SK-N-SH (cell line): ENCODE measurements around the gene FICD. TPM values are rescaled to one million over a fixed set of nuclear protein-coding genes. Genes with fewer than 3 reads are reported as not detected.

Source experiments
- CTCF ChIA-PET: fragments of 300-600, 350-600 bp; formaldehyde crosslinking; extraction: SDS; loops from one replicate; lab custom pipeline; 2021; lab: Yijun Ruan, JAX
- POLR2A ChIA-PET: fragments of 350-600 bp; sonication (Branson Sonifier 250); formaldehyde crosslinking; extraction: SDS; loops from one replicate; lab custom pipeline; 2020; ENCODE audit warnings: antibody characterized with exemption, inconsistent platforms; lab: Yijun Ruan, JAX
- DNase-seq: peaks from one replicate; pipeline ENCODE4 v3.0.0; 2012
- H2AFZ ChIP-seq: fragments of 200-600 bp; sonication (generic); 2 replicates; pipeline ENCODE4 v1.8.1; 2016; ENCODE audit warnings: antibody characterized with exemption, mild to moderate bottlenecking, low read depth
- H3F3A ChIP-seq: fragments of 200-600 bp; sonication (generic); replicated peaks from 2 replicates; pipeline ENCODE3; 2016; ENCODE audit warnings: antibody characterized with exemption, mild to moderate bottlenecking; ENCODE audit not compliant: insufficient read depth
- H3K27ac ChIP-seq, 2 experiments: fragments of 200-500 bp in 1 of 2; fragments of 200-600 bp in 1 of 2; sonication (Bioruptor generic) in 1 of 2; sonication (generic), shearing (Covaris generic) in 1 of 2; 2 replicates each; pipeline versions ENCODE4 v1.5.1 to v1.6.1; 2014 to 2016; ENCODE audit warnings: low read depth in 2 of 2, inconsistent platforms in 1 of 2, low read length in 1 of 2, mild to moderate bottlenecking in 1 of 2, mixed read lengths in 1 of 2
- H3K27me3 ChIP-seq: fragments of 200-600 bp; sonication (generic), shearing (Covaris generic); 2 replicates; pipeline ENCODE4 v1.6.1; 2016; ENCODE audit warnings: mixed run types; ENCODE audit not compliant: insufficient read depth
- H3K36me3 ChIP-seq, 2 experiments: fragments of 200-500 bp in 1 of 2; fragments of 200-600 bp in 1 of 2; sonication (Bioruptor generic) in 1 of 2; sonication (generic) in 1 of 2; replicated peaks in 1 of 2; 2 replicates each; pipeline versions ENCODE3 to v1.5.1; 2014 to 2016; ENCODE audit warnings: low read length in 1 of 2, mild to moderate bottlenecking in 1 of 2; ENCODE audit not compliant: insufficient read depth in 2 of 2, control insufficient read depth in 1 of 2
- H3K4me1 ChIP-seq, 2 experiments: fragments of 200-500 bp in 1 of 2; fragments of 200-600 bp in 1 of 2; sonication (Bioruptor generic) in 1 of 2; sonication (generic), shearing (Covaris generic) in 1 of 2; 2 replicates each; pipeline versions ENCODE4 v1.5.1 to v1.6.1; 2014 to 2016; ENCODE audit warnings: low read depth in 1 of 2, low read length in 1 of 2, mixed run types in 1 of 2; ENCODE audit not compliant: insufficient read depth in 2 of 2, control insufficient read depth in 1 of 2
- H3K4me2 ChIP-seq: fragments of 200-600 bp; sonication (generic), shearing (Covaris generic); 2 replicates; pipeline ENCODE4 v1.6.1; 2017; ENCODE audit warnings: mixed run types
- H3K4me3 ChIP-seq, 2 experiments: fragments of 200-500 bp in 1 of 2; fragments of 200-600 bp in 1 of 2; sonication (Bioruptor generic) in 1 of 2; sonication (generic), shearing (Covaris generic) in 1 of 2; 2 replicates each; pipeline versions ENCODE4 v1.5.1 to v1.8.1; 2014 to 2016; ENCODE audit warnings: low read depth in 2 of 2, inconsistent platforms in 1 of 2, low read length in 1 of 2, mild to moderate bottlenecking in 1 of 2, mixed read lengths in 1 of 2, moderate library complexity in 1 of 2
- H3K79me2 ChIP-seq: fragments of 200-600 bp; sonication (generic); 2 replicates; pipeline ENCODE4 v1.8.1; 2017; ENCODE audit warnings: mild to moderate bottlenecking; ENCODE audit not compliant: insufficient read depth
- H3K9ac ChIP-seq: fragments of 200-600 bp; sonication (generic); 2 replicates; pipeline ENCODE4 v1.6.1; 2017; ENCODE audit warnings: mixed run types
- H3K9me2 ChIP-seq: fragments of 200-600 bp; sonication (generic); 2 replicates; pipeline ENCODE4 v1.6.1; 2017; ENCODE audit warnings: mixed run types
- H3K9me3 ChIP-seq: fragments of 200-600 bp; sonication (generic); 2 replicates; pipeline ENCODE4 v1.6.1; 2017; ENCODE audit warnings: mixed run types, mild to moderate bottlenecking, moderate library complexity
- H4K20me1 ChIP-seq: fragments of 200-600 bp; sonication (generic); 2 replicates; pipeline ENCODE4 v1.6.1; 2017; ENCODE audit warnings: mild to moderate bottlenecking, mixed run types; ENCODE audit not compliant: insufficient read depth
- FOXM1 ChIP-seq: IDR thresholded peaks from 2 replicates; pipeline ENCODE4 v1.4.0; 2012; ENCODE audit warnings: low read depth, mild to moderate bottlenecking
- GATA2 ChIP-seq: sonication (generic); formaldehyde crosslinking; IDR thresholded peaks from 2 replicates; pipeline ENCODE4 v1.5.0; 2020; ENCODE audit warnings: mild to moderate bottlenecking, missing genetic modification reagents
- NFIC ChIP-seq: IDR thresholded peaks from 2 replicates; pipeline ENCODE4 v1.4.0; 2012; ENCODE audit warnings: borderline replicate concordance
- PBX3 ChIP-seq: IDR thresholded peaks from 2 replicates; pipeline ENCODE4; 2012
- POLR2AphosphoS5 ChIP-seq: IDR thresholded peaks from 2 replicates; pipeline ENCODE4 v1.6.1; 2012; ENCODE audit warnings: low read depth, low read length
- RCOR1 ChIP-seq: fragments of 150-350 bp; IDR thresholded peaks from 2 replicates; pipeline ENCODE4 v1.6.1; 2017; ENCODE audit warnings: antibody characterized with exemption, low read length
- REST ChIP-seq: IDR thresholded peaks from 2 replicates; pipeline ENCODE4 v1.6.1; 2012; ENCODE audit warnings: mild to moderate bottlenecking, low read depth, low read length, moderate library complexity
- SIN3A ChIP-seq: IDR thresholded peaks from 2 replicates; pipeline ENCODE4 v1.6.1; 2012; ENCODE audit warnings: low read depth, mild to moderate bottlenecking, low read length, moderate library complexity, borderline replicate concordance
- TCF12 ChIP-seq: IDR thresholded peaks from 2 replicates; pipeline ENCODE4 v1.4.0; 2012
- TEAD4 ChIP-seq: IDR thresholded peaks from 2 replicates; pipeline ENCODE4 v1.4.0; 2012; ENCODE audit warnings: mild to moderate bottlenecking, borderline replicate concordance; ENCODE audit not compliant: insufficient read depth
- WGBS: methylation state at CpG from one replicate; pipeline ENCODE4 v1.1.6; 2017; ENCODE audit warnings: low lambda C conversion rate; 5-methylcytosine and 5-hydroxymethylcytosine counted together
- polyA plus RNA-seq, 3 experiments: library from polyadenylated mRNA; depleted of rRNA; stranded (reverse); fragments of >200 nt; gene quantifications; 2 replicates each; pipeline ENCODE4 v1.2.3, GENCODE V29; 2012
- TF ChIP-seq, protein P1 (sequence below): fragments of 200-600 bp; sonication (generic); IDR thresholded peaks from 2 replicates; pipeline ENCODE4 v1.6.1; 2017; ENCODE audit warnings: antibody characterized with exemption, mild to moderate bottlenecking, moderate library complexity
- TF ChIP-seq, protein P2 (sequence below): fragments of 150-350 bp; IDR thresholded peaks from 2 replicates; pipeline ENCODE4 v1.6.1; 2017; ENCODE audit warnings: antibody characterized with exemption, low read length, low read depth, borderline replicate concordance
- TF ChIP-seq, protein P3 (sequence below): IDR thresholded peaks from 2 replicates; pipeline ENCODE4 v1.4.0; 2012; ENCODE audit warnings: low read depth, borderline replicate concordance

Gene FICD
- polyA plus RNA-seq, 1 of the 3 experiments (the other 2 are of a cell fraction), result 1.0 TPM

- no peak overlapping the region for H3K9ac ChIP-seq
- H3K4me1 ChIP-seq, result peaks cover 0 to 12% of the 10 kb centered on the region in 2 experiments; a peak in 1 of 4 replicates
- H3K36me3 ChIP-seq, result no peaks in the 10 kb centered on the region
- no peaks in the 10 kb centered on the region for H3K9me2 ChIP-seq
- no peaks in the 10 kb centered on the region for H3K79me2 ChIP-seq
- H3F3A ChIP-seq, result no peaks in the 10 kb centered on the region
- CTCF ChIA-PET, result interaction anchor here (1.2 to 1.9 kb wide), 4 partner anchors 18 to 485 kb away, joined by 3 to 6 read pairs (median 4); no protein-coding TSS in a partner anchor
- H3K4me2 ChIP-seq, result no peak overlapping the region
- 15% methylated on average over 1 of the region's 2 CpGs for WGBS
- H3K9me3 ChIP-seq, result no peaks in the 10 kb centered on the region
- peak overlapping the region in 1 of 2 experiments; percentile 51; a peak in 2 of 4 replicates for H3K27ac ChIP-seq
- no peak for TF ChIP-seq GATA2
- no peak for TF ChIP-seq PBX3
- TF ChIP-seq, protein P1, sequence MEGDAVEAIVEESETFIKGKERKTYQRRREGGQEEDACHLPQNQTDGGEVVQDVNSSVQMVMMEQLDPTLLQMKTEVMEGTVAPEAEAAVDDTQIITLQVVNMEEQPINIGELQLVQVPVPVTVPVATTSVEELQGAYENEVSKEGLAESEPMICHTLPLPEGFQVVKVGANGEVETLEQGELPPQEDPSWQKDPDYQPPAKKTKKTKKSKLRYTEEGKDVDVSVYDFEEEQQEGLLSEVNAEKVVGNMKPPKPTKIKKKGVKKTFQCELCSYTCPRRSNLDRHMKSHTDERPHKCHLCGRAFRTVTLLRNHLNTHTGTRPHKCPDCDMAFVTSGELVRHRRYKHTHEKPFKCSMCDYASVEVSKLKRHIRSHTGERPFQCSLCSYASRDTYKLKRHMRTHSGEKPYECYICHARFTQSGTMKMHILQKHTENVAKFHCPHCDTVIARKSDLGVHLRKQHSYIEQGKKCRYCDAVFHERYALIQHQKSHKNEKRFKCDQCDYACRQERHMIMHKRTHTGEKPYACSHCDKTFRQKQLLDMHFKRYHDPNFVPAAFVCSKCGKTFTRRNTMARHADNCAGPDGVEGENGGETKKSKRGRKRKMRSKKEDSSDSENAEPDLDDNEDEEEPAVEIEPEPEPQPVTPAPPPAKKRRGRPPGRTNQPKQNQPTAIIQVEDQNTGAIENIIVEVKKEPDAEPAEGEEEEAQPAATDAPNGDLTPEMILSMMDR, result no peak
- TF ChIP-seq POLR2AphosphoS5, result no peak
- no peak for TF ChIP-seq RCOR1
- TF ChIP-seq, all 33 proteins: peak for 0
- peak; percentile 69 for DNase-seq
- H3K4me3 ChIP-seq, result no peak overlapping the region
- POLR2A ChIA-PET, result no interaction called here
- no peaks in the 10 kb centered on the region for H3K27me3 ChIP-seq
- H4K20me1 ChIP-seq, result no peaks in the 10 kb centered on the region
- H2AFZ ChIP-seq, result no peak overlapping the region
Observed at GRCh38 chr12:108475396-108475795, 39.7 kb upstream of the FICD start.

DNA sequence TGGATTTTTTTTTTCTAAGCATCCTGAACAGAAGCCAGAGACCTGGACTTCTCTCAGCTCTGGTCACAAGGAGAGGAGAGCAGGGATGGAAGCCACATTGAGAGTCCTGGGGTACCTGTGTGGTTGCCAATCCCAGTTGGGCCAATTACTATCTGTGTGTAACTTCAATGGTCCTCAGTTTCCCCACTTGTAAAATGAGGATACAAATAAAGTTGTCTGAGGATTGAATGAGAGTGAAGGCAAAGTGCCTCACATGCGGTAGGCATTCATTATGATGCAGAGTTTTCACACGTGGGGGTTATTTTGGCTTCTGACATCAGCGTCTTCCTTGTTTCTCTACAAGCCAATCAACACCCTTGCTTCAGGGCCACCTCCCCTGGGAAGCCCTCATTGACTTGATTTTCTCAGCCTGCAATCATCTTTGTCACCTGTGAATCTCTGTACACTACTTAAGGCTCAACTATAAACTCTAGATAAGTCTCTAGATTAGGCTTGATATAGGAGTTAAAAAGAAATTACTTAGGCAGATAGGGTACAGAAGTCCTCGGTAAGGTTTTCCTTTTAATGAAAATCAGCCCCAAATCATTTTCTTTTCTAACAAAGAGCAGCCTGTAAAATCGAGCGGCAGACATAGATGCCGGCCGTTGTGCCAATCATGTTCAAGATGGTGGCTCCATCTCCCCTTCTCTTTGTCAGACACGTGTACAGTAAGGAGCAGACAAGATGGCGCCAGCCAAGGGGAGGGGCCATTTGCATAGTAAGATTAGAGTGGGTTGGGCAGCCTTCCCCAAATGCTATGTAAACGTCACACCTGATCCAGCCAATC lies 37.8 kb upstream of the FICD start:
- Histone ChIP-seq H3K4me1 (peaks cover 0 to 12% of the 10 kb centered on the region in 2 experiments; a peak in 1 of 4 replicates), H3F3A (no peaks in the 10 kb centered on the region), H3K9me2 (no peaks in the 10 kb centered on the region), H3K4me2 (no peak overlapping the region), H3K79me2 (no peaks in the 10 kb centered on the region), H3K27me3 (no peaks in the 10 kb centered on the region), H3K9me3 (no peaks in the 10 kb centered on the region), H3K9ac (no peak overlapping the region), H3K4me3 (no peak overlapping the region), H4K20me1 (no peaks in the 10 kb centered on the region), H3K36me3 (no peaks in the 10 kb centered on the region), H2AFZ (peak overlapping the region; percentile 2; the same call in 1 of the 2 replicates), H3K27ac (no peak overlapping the region; a peak in 1 of 4 replicates)
- DNase-seq, result no peak
- ChIA-PET CTCF (interaction anchor here (1.0 kb wide), 1 partner anchor 153 kb away, joined by 3 read pairs; no protein-coding TSS in a partner anchor), POLR2A (no interaction called here)
- 43% methylated on average over 9 of the region's 11 CpGs for WGBS
- TF ChIP-seq, protein P2, sequence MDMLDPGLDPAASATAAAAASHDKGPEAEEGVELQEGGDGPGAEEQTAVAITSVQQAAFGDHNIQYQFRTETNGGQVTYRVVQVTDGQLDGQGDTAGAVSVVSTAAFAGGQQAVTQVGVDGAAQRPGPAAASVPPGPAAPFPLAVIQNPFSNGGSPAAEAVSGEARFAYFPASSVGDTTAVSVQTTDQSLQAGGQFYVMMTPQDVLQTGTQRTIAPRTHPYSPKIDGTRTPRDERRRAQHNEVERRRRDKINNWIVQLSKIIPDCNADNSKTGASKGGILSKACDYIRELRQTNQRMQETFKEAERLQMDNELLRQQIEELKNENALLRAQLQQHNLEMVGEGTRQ, result no peak
- TF ChIP-seq TEAD4 (no peak), FOXM1 (no peak), TCF12 (no peak), PBX3 (no peak), REST (no peak), NFIC (no peak), SIN3A (no peak)
- TF ChIP-seq, protein P3, sequence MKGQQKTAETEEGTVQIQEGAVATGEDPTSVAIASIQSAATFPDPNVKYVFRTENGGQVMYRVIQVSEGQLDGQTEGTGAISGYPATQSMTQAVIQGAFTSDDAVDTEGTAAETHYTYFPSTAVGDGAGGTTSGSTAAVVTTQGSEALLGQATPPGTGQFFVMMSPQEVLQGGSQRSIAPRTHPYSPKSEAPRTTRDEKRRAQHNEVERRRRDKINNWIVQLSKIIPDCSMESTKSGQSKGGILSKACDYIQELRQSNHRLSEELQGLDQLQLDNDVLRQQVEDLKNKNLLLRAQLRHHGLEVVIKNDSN, result no peak
